Measurements from ENCODE around the gene A3GALT2.

Gene A3GALT2

GRCh38 chr1:33331444-33332356, 10.8 kb upstream of the A3GALT2 start:
- no peak for DNase-seq

DNA sequence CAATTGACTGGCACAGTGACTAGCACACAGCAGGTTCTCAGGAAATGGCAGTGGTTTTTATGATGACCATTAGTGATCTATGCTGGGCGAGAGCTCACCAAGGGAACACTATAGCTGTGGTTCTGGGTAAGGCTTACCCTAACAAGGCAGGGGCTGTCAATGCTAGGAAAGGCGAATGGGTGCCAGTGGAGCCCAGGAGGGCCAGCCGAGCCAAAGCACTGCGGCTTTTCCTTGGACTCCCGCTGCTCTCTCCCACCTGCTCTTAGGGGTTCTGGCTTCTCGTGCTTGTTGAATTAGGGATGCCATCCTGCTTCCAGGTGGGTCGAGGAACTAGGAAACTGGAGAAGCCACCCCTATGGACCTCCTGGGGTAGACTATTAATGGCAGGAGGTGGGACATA, 10.0 kb upstream of the A3GALT2 start:
- DNase-seq = no peak

- DNase-seq = no peak
Observed at GRCh38 chr1:33330361-33330890, 9.5 kb upstream of the A3GALT2 start.

GRCh38 chr1:33329600-33330305, 8.9 kb upstream of the A3GALT2 start:
- DNase-seq = no peak

- no peak for DNase-seq
Observed at GRCh38 chr1:33328817-33329216, 7.9 kb upstream of the A3GALT2 start.

GRCh38 chr1:33327587-33328325, 6.9 kb upstream of the A3GALT2 start:
- no peak for DNase-seq

- DNase-seq = no peak
Observed at GRCh38 chr1:33326785-33327184, 5.9 kb upstream of the A3GALT2 start.

- DNase-seq = no peak
Observed at GRCh38 chr1:33324677-33325575, 4.0 kb upstream of the A3GALT2 start.

GRCh38 chr1:33323663-33324477, 3.0 kb upstream of the A3GALT2 start:
- DNase-seq = no peak

DNA sequence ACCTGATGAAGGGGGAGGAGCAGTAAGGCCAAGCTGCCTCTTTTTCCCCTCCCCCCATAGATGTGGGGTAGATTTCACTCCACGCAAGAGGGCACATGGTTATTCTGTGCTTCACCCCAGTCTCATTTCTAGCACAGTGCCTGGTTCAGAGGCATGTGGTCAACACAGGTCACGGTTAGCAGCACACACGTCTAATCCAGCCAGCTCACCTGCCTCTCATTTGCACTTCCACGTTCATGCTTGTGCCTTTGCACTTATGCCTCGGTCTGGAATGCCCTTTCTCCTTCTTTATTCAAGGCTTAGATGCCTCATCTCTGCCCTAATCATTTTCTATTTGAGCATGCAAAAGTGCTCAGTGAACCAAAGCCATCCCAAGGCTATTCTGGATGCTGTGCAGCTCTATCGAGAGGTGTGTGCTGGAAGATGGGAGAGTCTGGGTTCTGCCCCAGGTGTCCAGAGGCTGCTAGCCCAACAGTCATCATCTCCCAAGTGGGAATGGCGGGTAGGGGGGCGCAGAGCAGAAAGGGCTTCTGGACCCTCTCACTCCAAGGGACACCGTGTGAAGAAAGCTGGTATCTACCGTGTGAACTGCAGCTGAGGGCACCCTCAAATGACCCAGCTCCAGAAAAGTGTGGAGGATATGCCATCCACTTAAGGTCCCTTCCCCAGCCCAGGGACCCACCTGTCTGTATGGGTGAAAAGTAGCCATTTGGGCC, 2.1 kb upstream of the A3GALT2 start:
- no peak for DNase-seq

DNA sequence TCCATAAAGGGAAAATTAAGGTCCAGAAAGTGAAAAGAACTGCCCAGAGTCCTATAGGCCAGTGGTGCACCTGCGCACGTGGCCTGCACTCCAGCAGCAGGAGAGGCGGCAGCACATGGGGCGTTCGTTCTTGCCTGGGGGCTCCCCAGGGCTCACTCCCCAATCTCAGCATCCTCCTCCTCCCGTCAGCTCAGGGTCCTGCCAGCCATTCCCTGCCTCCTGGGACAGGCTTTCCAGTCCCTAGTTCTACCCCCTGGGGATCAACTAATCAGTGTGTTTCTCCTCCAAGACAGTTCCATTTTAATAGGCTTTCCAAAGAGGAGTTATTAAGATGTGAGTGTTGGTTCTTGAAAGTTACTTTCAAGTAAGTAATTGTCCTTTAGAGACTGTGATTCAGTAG, 1.2 kb upstream of the A3GALT2 start:
- DNase-seq = no peak

DNA sequence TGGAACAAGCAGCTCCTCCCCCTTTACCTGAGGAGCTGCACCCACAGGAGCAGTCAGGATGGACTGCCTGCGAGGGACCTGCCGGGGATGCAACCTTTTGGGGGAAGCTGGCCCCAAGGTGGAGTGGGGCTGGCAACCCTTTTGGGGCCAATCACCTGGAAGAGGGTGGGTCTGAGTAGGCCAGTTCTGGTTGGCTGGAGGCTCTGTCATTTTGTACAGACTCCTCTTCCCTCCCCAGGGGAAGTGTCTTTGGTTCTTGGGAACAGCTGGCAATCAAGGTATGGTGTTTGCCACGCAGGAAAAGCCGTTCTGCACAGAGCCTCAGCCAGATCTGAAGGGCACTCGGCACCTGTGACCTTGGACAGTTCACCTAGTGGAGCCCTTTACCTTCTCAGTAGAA, 280 bp upstream of the A3GALT2 start:
- no peak for DNase-seq

- no peak for DNase-seq
Observed at GRCh38 chr1:33319949-33320618, 814 bp downstream of the A3GALT2 start.

DNA sequence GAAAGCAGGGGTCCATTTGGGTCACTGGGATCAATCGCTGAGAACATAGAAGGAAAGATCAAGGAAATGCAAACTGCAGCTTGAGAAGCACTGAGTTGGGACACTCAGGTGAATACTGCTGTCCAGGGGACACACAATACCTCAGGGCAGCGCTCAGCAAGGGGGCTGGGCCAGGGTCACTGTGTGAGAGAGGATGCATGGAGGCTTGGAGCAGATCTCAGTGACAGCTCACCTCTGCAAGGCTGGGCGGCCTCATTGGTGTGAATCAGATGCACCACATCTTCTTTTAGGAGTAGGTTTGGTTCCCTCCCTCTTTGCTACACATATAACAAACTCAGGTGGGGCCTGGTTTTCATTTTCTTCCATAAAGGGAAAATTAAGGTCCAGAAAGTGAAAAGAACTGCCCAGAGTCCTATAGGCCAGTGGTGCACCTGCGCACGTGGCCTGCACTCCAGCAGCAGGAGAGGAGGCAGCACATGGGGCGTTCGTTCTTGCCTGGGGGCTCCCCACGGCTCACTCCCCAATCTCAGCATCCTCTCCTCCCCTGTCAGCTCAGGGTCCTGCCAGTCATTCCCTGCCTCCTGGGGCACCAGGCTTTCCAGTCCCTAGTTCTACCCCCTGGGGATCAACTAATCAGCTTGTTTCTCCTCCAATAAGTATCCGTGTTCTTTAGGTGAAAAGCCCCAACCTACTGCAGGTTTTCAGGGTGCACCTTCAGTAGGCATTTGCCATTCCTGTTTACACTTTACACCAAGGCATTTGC, 1.5 kb downstream of the A3GALT2 start:
- DNase-seq = no peak

DNA sequence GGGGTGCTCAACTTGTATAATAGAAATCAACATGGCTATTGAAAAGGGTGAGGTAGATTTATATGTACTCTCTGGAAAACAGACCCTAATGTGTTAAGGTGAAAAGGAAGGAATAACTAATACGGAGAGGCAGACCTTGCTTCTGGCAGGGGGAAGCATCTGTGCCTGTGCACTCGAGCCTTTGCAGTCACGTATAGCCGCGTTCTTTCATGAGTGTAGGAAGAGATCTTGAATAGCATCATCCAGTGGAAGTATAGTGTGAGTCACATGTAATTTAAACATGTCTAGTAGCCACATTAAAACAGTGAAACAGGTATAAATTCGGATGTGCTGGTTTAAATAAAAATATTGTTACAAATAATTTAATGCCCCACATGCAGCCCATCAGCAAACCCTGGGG, 3.0 kb downstream of the A3GALT2 start:
- DNase-seq = no peak

DNA sequence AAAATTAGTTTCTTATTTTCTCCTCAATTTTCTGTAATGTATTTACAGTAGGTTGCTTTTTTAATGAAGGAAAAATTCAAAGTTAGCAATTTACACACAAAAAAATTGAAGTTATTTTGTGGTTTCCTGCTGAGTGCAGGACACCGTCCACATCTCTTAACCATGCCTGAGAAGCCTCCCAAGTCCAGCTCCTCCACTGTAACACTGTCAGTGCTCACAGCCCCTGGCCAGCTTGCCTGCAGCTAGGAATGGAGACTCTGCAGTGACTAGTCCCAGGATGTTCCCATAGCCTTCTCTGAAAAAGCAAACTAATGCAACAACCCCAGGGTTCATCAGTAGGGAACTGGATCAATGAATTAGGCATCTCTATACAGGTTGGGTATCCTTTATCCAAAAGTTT, 3.5 kb downstream of the A3GALT2 start:
- DNase-seq = no peak

DNA sequence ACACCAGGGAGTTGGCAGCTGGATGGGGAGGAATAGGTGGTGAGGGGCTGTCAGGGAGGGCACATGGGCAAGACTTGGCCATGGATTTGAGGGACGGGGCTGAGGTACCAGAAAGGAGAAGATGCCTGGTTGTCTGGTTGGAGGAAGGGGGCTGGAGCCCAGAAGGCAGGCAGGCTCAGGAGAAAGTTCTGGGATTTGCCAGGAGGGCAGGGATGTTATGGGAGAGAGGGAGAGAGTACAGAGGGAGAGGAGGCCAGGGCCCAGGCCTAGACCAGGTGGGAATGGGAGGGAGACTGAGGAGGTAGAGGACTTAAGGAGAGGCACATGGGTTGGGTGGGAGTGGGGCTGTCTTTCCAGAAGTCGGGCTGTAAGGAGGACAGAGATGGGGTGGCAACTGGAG, 4.3 kb downstream of the A3GALT2 start:
- DNase-seq = no peak

DNA sequence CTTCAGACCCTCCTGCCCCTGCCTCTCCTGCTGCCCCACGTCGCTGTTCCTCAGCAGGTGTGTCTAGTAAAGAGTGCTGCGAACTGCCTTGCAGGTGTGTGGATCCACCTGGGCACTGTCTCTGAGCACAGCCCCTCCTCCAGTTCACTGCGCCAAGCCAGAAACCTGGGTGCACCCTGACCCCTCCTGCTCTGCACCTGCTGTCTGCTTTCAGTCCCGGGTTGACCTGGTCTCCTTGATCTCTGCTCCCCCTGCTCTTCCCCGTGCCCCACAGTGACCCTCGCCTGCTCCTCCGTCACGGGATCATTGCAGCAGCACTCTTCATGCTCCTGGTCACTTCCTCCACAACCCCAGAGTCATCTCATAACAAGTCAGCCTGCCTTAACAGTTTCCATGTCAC, 6.5 kb downstream of the A3GALT2 start:
- DNase-seq = no peak

GRCh38 chr1:33312413-33312749, 8.5 kb downstream of the A3GALT2 start:
- DNase-seq = no peak
